Measurements from ENCODE around the gene INTS4. TPM values are rescaled to one million over a fixed set of nuclear protein-coding genes. Genes with fewer than 3 reads are reported as not detected.

INTS4 gene
- total and polyA plus RNA-seq, 2 experiments from 2014 or later, result 24.6 to 47.6 TPM

DNA sequence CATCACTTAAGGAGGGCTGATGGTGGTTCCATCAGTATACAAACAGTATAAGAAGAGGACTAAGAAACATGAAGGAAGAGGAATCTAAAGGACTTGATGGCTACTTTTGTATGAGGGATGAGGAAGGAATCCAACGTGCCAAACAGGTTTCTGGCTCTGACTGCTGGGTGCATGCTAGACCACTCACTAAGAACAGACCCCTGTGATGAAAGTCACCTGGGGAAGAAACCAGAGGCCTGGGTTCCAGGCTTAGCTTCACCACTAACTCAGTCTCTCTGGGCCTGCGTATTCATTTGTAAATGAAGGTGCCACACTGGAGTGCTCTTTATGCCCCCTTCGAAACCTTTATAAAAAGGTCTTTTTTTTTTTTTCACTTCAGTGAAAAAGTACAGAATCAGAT lies 118.4 kb downstream of the INTS4 start (continued):
- TF ChIP-seq, protein P1, sequence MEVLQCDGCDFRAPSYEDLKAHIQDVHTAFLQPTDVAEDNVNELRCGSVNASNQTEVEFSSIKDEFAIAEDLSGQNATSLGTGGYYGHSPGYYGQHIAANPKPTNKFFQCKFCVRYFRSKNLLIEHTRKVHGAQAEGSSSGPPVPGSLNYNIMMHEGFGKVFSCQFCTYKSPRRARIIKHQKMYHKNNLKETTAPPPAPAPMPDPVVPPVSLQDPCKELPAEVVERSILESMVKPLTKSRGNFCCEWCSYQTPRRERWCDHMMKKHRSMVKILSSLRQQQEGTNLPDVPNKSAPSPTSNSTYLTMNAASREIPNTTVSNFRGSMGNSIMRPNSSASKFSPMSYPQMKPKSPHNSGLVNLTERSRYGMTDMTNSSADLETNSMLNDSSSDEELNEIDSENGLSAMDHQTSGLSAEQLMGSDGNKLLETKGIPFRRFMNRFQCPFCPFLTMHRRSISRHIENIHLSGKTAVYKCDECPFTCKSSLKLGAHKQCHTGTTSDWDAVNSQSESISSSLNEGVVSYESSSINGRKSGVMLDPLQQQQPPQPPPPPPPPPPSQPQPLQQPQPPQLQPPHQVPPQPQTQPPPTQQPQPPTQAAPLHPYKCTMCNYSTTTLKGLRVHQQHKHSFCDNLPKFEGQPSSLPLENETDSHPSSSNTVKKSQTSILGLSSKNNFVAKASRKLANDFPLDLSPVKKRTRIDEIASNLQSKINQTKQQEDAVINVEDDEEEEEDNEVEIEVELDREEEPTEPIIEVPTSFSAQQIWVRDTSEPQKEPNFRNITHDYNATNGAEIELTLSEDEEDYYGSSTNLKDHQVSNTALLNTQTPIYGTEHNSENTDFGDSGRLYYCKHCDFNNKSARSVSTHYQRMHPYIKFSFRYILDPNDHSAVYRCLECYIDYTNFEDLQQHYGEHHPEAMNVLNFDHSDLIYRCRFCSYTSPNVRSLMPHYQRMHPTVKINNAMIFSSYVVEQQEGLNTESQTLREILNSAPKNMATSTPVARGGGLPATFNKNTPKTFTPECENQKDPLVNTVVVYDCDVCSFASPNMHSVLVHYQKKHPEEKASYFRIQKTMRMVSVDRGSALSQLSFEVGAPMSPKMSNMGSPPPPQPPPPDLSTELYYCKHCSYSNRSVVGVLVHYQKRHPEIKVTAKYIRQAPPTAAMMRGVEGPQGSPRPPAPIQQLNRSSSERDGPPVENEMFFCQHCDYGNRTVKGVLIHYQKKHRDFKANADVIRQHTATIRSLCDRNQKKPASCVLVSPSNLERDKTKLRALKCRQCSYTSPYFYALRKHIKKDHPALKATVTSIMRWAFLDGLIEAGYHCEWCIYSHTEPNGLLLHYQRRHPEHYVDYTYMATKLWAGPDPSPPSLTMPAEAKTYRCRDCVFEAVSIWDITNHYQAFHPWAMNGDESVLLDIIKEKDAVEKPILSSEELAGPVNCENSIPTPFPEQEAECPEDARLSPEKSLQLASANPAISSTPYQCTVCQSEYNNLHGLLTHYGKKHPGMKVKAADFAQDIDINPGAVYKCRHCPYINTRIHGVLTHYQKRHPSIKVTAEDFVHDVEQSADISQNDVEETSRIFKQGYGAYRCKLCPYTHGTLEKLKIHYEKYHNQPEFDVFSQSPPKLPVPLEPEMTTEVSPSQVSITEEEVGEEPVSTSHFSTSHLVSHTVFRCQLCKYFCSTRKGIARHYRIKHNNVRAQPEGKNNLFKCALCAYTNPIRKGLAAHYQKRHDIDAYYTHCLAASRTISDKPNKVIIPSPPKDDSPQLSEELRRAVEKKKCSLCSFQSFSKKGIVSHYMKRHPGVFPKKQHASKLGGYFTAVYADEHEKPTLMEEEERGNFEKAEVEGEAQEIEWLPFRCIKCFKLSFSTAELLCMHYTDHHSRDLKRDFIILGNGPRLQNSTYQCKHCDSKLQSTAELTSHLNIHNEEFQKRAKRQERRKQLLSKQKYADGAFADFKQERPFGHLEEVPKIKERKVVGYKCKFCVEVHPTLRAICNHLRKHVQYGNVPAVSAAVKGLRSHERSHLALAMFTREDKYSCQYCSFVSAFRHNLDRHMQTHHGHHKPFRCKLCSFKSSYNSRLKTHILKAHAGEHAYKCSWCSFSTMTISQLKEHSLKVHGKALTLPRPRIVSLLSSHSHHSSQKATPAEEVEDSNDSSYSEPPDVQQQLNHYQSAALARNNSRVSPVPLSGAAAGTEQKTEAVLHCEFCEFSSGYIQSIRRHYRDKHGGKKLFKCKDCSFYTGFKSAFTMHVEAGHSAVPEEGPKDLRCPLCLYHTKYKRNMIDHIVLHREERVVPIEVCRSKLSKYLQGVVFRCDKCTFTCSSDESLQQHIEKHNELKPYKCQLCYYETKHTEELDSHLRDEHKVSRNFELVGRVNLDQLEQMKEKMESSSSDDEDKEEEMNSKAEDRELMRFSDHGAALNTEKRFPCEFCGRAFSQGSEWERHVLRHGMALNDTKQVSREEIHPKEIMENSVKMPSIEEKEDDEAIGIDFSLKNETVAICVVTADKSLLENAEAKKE (CRISPR knock-in tag; IDR thresholded peaks at IDR 0.05), result no peak

DNA sequence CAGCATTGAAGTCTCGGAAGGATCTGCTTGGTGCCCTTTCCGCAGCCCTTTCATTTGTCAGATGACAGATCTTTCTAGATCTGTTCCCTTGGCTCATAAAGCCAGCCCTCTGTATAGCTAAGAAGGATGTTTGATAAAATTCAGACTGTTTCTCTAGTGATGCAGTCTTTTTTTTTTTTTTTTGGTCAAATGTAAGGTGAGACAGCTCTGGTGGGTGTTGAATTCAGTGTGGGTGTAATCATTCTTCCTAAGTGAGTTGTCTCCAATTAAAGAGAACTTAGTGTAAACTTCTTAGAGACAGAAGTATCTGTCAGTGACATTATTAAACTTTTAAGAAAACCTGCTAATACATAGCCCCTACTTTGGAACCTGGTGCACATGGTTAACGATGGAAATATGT lies 120.3 kb downstream of the INTS4 start:
- Mint-ChIP-seq H3K4me1 (peaks cover 14% of the 10 kb centered on the region), H3K27me3 (ENCODE audit: insufficient read depth, low read depth, poor library complexity) (peaks cover 1% of the 10 kb centered on the region), H3K9me3 (no peaks in the 10 kb centered on the region), H3K27ac (no peak overlapping the region), H3K4me3 (no peak overlapping the region), H3K36me3 (ENCODE audit: low read depth) (peaks cover 6% of the 10 kb centered on the region; the same call in 2 of the 3 replicates)
- H2AFZ ChIP-seq, result no peak overlapping the region
- H3K4me2 ChIP-seq, result no peak overlapping the region
- H3K4me3 ChIP-seq, result no peak overlapping the region
- H3K27me3 ChIP-seq (ENCODE audit: insufficient read depth), result no peaks in the 10 kb centered on the region
- no peaks in the 10 kb centered on the region for H3F3A ChIP-seq (replicated peaks; ENCODE audit: low read depth)
- no peaks in the 10 kb centered on the region; the same call in 1 of the 2 replicates for H4K20me1 ChIP-seq (replicated peaks; ENCODE audit: insufficient read depth)
- H3K79me2 ChIP-seq (replicated peaks; ENCODE audit: insufficient read depth), result no peaks in the 10 kb centered on the region
- no peak overlapping the region for H3K27ac ChIP-seq (ENCODE audit: low read depth)
- DNase-seq (ENCODE audit: low spot score) (no peak), ATAC-seq (no peak)
- peaks cover under 1% of the 10 kb centered on the region; the same call in 1 of the 2 replicates for H3K36me3 ChIP-seq (ENCODE audit: insufficient read depth)
- TF ChIP-seq CREB1 (CRISPR knock-in tag; IDR thresholded peaks at IDR 0.05; ENCODE audit: low read depth), result no peak
- no peak for TF ChIP-seq ZNF331 (CRISPR knock-in tag; IDR thresholded peaks at IDR 0.05; ENCODE audit: low read depth)
- no peak for TF ChIP-seq EZH2 (IDR thresholded peaks at IDR 0.05; ENCODE audit: low read depth, unreplicated experiment)
- TF ChIP-seq, protein P2, sequence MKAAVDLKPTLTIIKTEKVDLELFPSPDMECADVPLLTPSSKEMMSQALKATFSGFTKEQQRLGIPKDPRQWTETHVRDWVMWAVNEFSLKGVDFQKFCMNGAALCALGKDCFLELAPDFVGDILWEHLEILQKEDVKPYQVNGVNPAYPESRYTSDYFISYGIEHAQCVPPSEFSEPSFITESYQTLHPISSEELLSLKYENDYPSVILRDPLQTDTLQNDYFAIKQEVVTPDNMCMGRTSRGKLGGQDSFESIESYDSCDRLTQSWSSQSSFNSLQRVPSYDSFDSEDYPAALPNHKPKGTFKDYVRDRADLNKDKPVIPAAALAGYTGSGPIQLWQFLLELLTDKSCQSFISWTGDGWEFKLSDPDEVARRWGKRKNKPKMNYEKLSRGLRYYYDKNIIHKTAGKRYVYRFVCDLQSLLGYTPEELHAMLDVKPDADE (IDR thresholded peaks at IDR 0.05), result no peak
- no peak for TF ChIP-seq ZNF114 (CRISPR knock-in tag; IDR thresholded peaks at IDR 0.05)
- no peak for TF ChIP-seq NANOG (IDR thresholded peaks at IDR 0.05; ENCODE audit: borderline replicate concordance)
- no peak for TF ChIP-seq POLR2AphosphoS5 (IDR thresholded peaks at IDR 0.05; ENCODE audit: low read depth)
- no peak for TF ChIP-seq JUNB (IDR thresholded peaks at IDR 0.05; ENCODE audit: unreplicated experiment)
- H3K9me2 ChIP-seq (ENCODE audit: insufficient read depth), result peaks cover 6% of the 10 kb centered on the region; the same call in 1 of the 2 replicates
- H3K4me1 ChIP-seq (ENCODE audit: insufficient read depth), result peaks cover 9% of the 10 kb centered on the region; the same call in 1 of the 2 replicates

Measured in GM23338 (cell line).